Stimulated activated CD4-positive, alpha-beta T cell treated with anti-CD3 and anti-CD28 coated beads, Interleukin-15, amount 100 ng/mL, for 1 hour (primary cell): Measurements from ENCODE around the gene DOCK2.
"Not testable (repeated sequence)": the region's sequence is repeated elsewhere in the genome, so short reads cannot be mapped to it uniquely, and the experiment has no call there.

ENCODE experiments used
- DNase-seq, 2 donors: peaks; one replicate each; pipeline ENCODE4 v3.0.0-alpha.2; 2020; ENCODE audit warnings: low read depth in 1 of 2, low spot score in 1 of 2

The DOCK2 gene

GRCh38 chr5:169753795-169754194 is 116.7 kb downstream of the DOCK2 start:
- DNase-seq, result no peak

- DNase-seq, result no peak
Observed at GRCh38 chr5:169754737-169755136, 117.7 kb downstream of the DOCK2 start.

- no peak for DNase-seq
Observed at GRCh38 chr5:169756071-169756765, 119.1 kb downstream of the DOCK2 start.

- DNase-seq, result no peak
Observed at GRCh38 chr5:169757016-169757415, 119.9 kb downstream of the DOCK2 start.

- DNase-seq, result no peak
Observed at GRCh38 chr5:169758886-169759285, 121.8 kb downstream of the DOCK2 start.

- no peak for DNase-seq
Observed at GRCh38 chr5:169760229-169760628, 123.2 kb downstream of the DOCK2 start.

- no peak for DNase-seq
Observed at GRCh38 chr5:169762338-169763095, 125.4 kb downstream of the DOCK2 start.

- no peak for DNase-seq
Observed at GRCh38 chr5:169763376-169764017, 126.4 kb downstream of the DOCK2 start.

GRCh38 chr5:169764018-169764378 is 126.9 kb downstream of the DOCK2 start:
- no peak for DNase-seq

- no peak for DNase-seq
Observed at GRCh38 chr5:169765176-169765996, 128.3 kb downstream of the DOCK2 start.

- DNase-seq, result not testable (repeated sequence)
Observed at GRCh38 chr5:169766943-169767342, 129.9 kb downstream of the DOCK2 start.

- DNase-seq, result no peak
Observed at GRCh38 chr5:169767938-169768337, 130.9 kb downstream of the DOCK2 start.

GRCh38 chr5:169768416-169768815 is 131.3 kb downstream of the DOCK2 start:
- DNase-seq, result no peak

GRCh38 chr5:169770109-169770508 is 133.0 kb downstream of the DOCK2 start:
- DNase-seq, result no peak

GRCh38 chr5:169772256-169772655 is 135.2 kb downstream of the DOCK2 start:
- no peak for DNase-seq

- DNase-seq, result no peak
Observed at GRCh38 chr5:169772688-169773087, 135.6 kb downstream of the DOCK2 start.

- no peak for DNase-seq
Observed at GRCh38 chr5:169777159-169777558, 140.1 kb downstream of the DOCK2 start.

GRCh38 chr5:169778622-169779596 is 141.8 kb downstream of the DOCK2 start:
- DNase-seq, result no peak

- DNase-seq, result no peak
Observed at GRCh38 chr5:169781420-169782345, 144.6 kb downstream of the DOCK2 start.
